ENCODE results near the gene PTPRT.

PTPRT gene

GRCh38 chr20:42102000-42102399 lies 1087.7 kb downstream of the PTPRT start:
- no peaks in the 10 kb centered on the region for H3K27me3 ChIP-seq (ENCODE audit: control insufficient read depth, insufficient read depth, low read length, poor library complexity, severe bottlenecking)
- H3K27ac ChIP-seq (ENCODE audit: insufficient read depth, low read depth, low read length, poor library complexity, severe bottlenecking): no peak overlapping the region
- no peaks in the 10 kb centered on the region for H3K36me3 ChIP-seq (ENCODE audit: control insufficient read depth, insufficient read depth, low read length)
- no peak overlapping the region for H3K4me3 ChIP-seq (ENCODE audit: insufficient read depth, low read depth, low read length)
- H3K9me3 ChIP-seq (ENCODE audit: control insufficient read depth, low read length): no peaks in the 10 kb centered on the region
- H3K4me1 ChIP-seq (ENCODE audit: control insufficient read depth, insufficient read depth, low read length): no peaks in the 10 kb centered on the region
- 95 to 97% methylated on average over 12 of the region's 12 CpGs for WGBS, 2 experiments

GRCh38 chr20:42100137-42100704 lies 1089.5 kb downstream of the PTPRT start:
- H3K27ac ChIP-seq (ENCODE audit: insufficient read depth, low read depth, low read length, poor library complexity, severe bottlenecking): no peak overlapping the region
- no peaks in the 10 kb centered on the region for H3K27me3 ChIP-seq (ENCODE audit: control insufficient read depth, insufficient read depth, low read length, poor library complexity, severe bottlenecking)
- H3K4me1 ChIP-seq (ENCODE audit: control insufficient read depth, insufficient read depth, low read length): no peaks in the 10 kb centered on the region
- no peaks in the 10 kb centered on the region for H3K36me3 ChIP-seq (ENCODE audit: control insufficient read depth, insufficient read depth, low read length)
- H3K4me3 ChIP-seq (ENCODE audit: insufficient read depth, low read depth, low read length): no peak overlapping the region
- no peaks in the 10 kb centered on the region for H3K9me3 ChIP-seq (ENCODE audit: control insufficient read depth, low read length)
- 92 to 94% methylated on average over 9 of the region's 9 CpGs for WGBS, 2 experiments

GRCh38 chr20:42099101-42099500 lies 1090.6 kb downstream of the PTPRT start:
- WGBS, 2 experiments: 94 to 95% methylated on average over 7 of the region's 7 CpGs
- Histone ChIP-seq H3K4me1 (ENCODE audit: control insufficient read depth, insufficient read depth, low read length) (no peaks in the 10 kb centered on the region), H3K27ac (ENCODE audit: insufficient read depth, low read depth, low read length, poor library complexity, severe bottlenecking) (no peak overlapping the region), H3K36me3 (ENCODE audit: control insufficient read depth, insufficient read depth, low read length) (no peaks in the 10 kb centered on the region), H3K4me3 (ENCODE audit: insufficient read depth, low read depth, low read length) (no peak overlapping the region), H3K9me3 (ENCODE audit: control insufficient read depth, low read length) (no peaks in the 10 kb centered on the region), H3K27me3 (ENCODE audit: control insufficient read depth, insufficient read depth, low read length, poor library complexity, severe bottlenecking) (no peaks in the 10 kb centered on the region)

- WGBS, 2 experiments: 90 to 95% methylated on average over 8 of the region's 8 CpGs
These were observed 1091.3 kb downstream of the PTPRT start for GRCh38 chr20:42098418-42098817.

GRCh38 chr20:42097741-42098140 lies 1092.0 kb downstream of the PTPRT start:
- Histone ChIP-seq H3K27me3 (ENCODE audit: control insufficient read depth, insufficient read depth, low read length, poor library complexity, severe bottlenecking) (no peaks in the 10 kb centered on the region), H3K4me3 (ENCODE audit: insufficient read depth, low read depth, low read length) (no peak overlapping the region), H3K27ac (ENCODE audit: insufficient read depth, low read depth, low read length, poor library complexity, severe bottlenecking) (no peak overlapping the region), H3K36me3 (ENCODE audit: control insufficient read depth, insufficient read depth, low read length) (no peaks in the 10 kb centered on the region), H3K9me3 (ENCODE audit: control insufficient read depth, low read length) (no peaks in the 10 kb centered on the region), H3K4me1 (ENCODE audit: control insufficient read depth, insufficient read depth, low read length) (no peaks in the 10 kb centered on the region)
- 91 to 92% methylated on average over 5 of the region's 5 CpGs for WGBS, 2 experiments

More at GRCh38 chr20:42098418-42098817, 1091.3 kb downstream of the PTPRT start:
- H3K36me3 ChIP-seq (ENCODE audit: control insufficient read depth, insufficient read depth, low read length): no peaks in the 10 kb centered on the region
- no peaks in the 10 kb centered on the region for H3K4me1 ChIP-seq (ENCODE audit: control insufficient read depth, insufficient read depth, low read length)
- no peaks in the 10 kb centered on the region for H3K27me3 ChIP-seq (ENCODE audit: control insufficient read depth, insufficient read depth, low read length, poor library complexity, severe bottlenecking)
- H3K4me3 ChIP-seq (ENCODE audit: insufficient read depth, low read depth, low read length): no peak overlapping the region
- no peak overlapping the region for H3K27ac ChIP-seq (ENCODE audit: insufficient read depth, low read depth, low read length, poor library complexity, severe bottlenecking)
- no peaks in the 10 kb centered on the region for H3K9me3 ChIP-seq (ENCODE audit: control insufficient read depth, low read length)

GRCh38 chr20:42095221-42095620 lies 1094.5 kb downstream of the PTPRT start:
- 80 to 86% methylated on average over 2 of the region's 2 CpGs for WGBS, 2 experiments

GRCh38 chr20:42093542-42094440 lies 1095.9 kb downstream of the PTPRT start:
- Histone ChIP-seq H3K36me3 (ENCODE audit: control insufficient read depth, insufficient read depth, low read length) (no peaks in the 10 kb centered on the region), H3K4me1 (ENCODE audit: control insufficient read depth, insufficient read depth, low read length) (no peaks in the 10 kb centered on the region), H3K27me3 (ENCODE audit: control insufficient read depth, insufficient read depth, low read length, poor library complexity, severe bottlenecking) (no peaks in the 10 kb centered on the region), H3K9me3 (ENCODE audit: control insufficient read depth, low read length) (no peaks in the 10 kb centered on the region), H3K4me3 (ENCODE audit: insufficient read depth, low read depth, low read length) (no peak overlapping the region), H3K27ac (ENCODE audit: insufficient read depth, low read depth, low read length, poor library complexity, severe bottlenecking) (no peak overlapping the region)
- WGBS, 2 experiments: 87 to 88% methylated on average over 14 of the region's 14 CpGs

More at GRCh38 chr20:42095221-42095620, 1094.5 kb downstream of the PTPRT start:
- no peaks in the 10 kb centered on the region for H3K4me1 ChIP-seq (ENCODE audit: control insufficient read depth, insufficient read depth, low read length)
- no peaks in the 10 kb centered on the region for H3K27me3 ChIP-seq (ENCODE audit: control insufficient read depth, insufficient read depth, low read length, poor library complexity, severe bottlenecking)
- no peak overlapping the region for H3K4me3 ChIP-seq (ENCODE audit: insufficient read depth, low read depth, low read length)
- H3K36me3 ChIP-seq (ENCODE audit: control insufficient read depth, insufficient read depth, low read length): no peaks in the 10 kb centered on the region
- H3K9me3 ChIP-seq (ENCODE audit: control insufficient read depth, low read length): no peaks in the 10 kb centered on the region
- no peak overlapping the region for H3K27ac ChIP-seq (ENCODE audit: insufficient read depth, low read depth, low read length, poor library complexity, severe bottlenecking)

- Histone ChIP-seq H3K27me3 (ENCODE audit: control insufficient read depth, insufficient read depth, low read length, poor library complexity, severe bottlenecking) (no peaks in the 10 kb centered on the region), H3K4me1 (ENCODE audit: control insufficient read depth, insufficient read depth, low read length) (no peaks in the 10 kb centered on the region), H3K9me3 (ENCODE audit: control insufficient read depth, low read length) (no peaks in the 10 kb centered on the region), H3K4me3 (ENCODE audit: insufficient read depth, low read depth, low read length) (no peak overlapping the region), H3K27ac (ENCODE audit: insufficient read depth, low read depth, low read length, poor library complexity, severe bottlenecking) (no peak overlapping the region), H3K36me3 (ENCODE audit: control insufficient read depth, insufficient read depth, low read length) (no peaks in the 10 kb centered on the region)
- WGBS, 2 experiments: 66 to 78% methylated on average over 4 of the region's 4 CpGs
These were observed 1096.7 kb downstream of the PTPRT start for GRCh38 chr20:42093041-42093440.

GRCh38 chr20:42085366-42085765 lies 1104.3 kb downstream of the PTPRT start:
- Histone ChIP-seq H3K4me3 (ENCODE audit: insufficient read depth, low read depth, low read length) (no peak overlapping the region), H3K27me3 (ENCODE audit: control insufficient read depth, insufficient read depth, low read length, poor library complexity, severe bottlenecking) (no peaks in the 10 kb centered on the region), H3K36me3 (ENCODE audit: control insufficient read depth, insufficient read depth, low read length) (no peaks in the 10 kb centered on the region), H3K9me3 (ENCODE audit: control insufficient read depth, low read length) (no peaks in the 10 kb centered on the region), H3K4me1 (ENCODE audit: control insufficient read depth, insufficient read depth, low read length) (no peaks in the 10 kb centered on the region), H3K27ac (ENCODE audit: insufficient read depth, low read depth, low read length, poor library complexity, severe bottlenecking) (no peak overlapping the region)
- 89 to 92% methylated on average over 10 of the region's 10 CpGs for WGBS, 2 experiments

GRCh38 chr20:42083280-42083679 lies 1106.4 kb downstream of the PTPRT start:
- Histone ChIP-seq H3K36me3 (ENCODE audit: control insufficient read depth, insufficient read depth, low read length) (no peaks in the 10 kb centered on the region), H3K27ac (ENCODE audit: insufficient read depth, low read depth, low read length, poor library complexity, severe bottlenecking) (no peak overlapping the region), H3K4me1 (ENCODE audit: control insufficient read depth, insufficient read depth, low read length) (no peaks in the 10 kb centered on the region), H3K9me3 (ENCODE audit: control insufficient read depth, low read length) (no peaks in the 10 kb centered on the region), H3K4me3 (ENCODE audit: insufficient read depth, low read depth, low read length) (no peak overlapping the region), H3K27me3 (ENCODE audit: control insufficient read depth, insufficient read depth, low read length, poor library complexity, severe bottlenecking) (no peaks in the 10 kb centered on the region)
- 98 to 100% methylated on average over 1 of the region's 1 CpG for WGBS, 2 experiments
